Neural progenitor cell (in vitro differentiated cells): ENCODE results near the gene BRD1.

Experiments used
- EZH2 ChIP-seq: fragments of 200-600 bp; sonication (generic); IDR thresholded peaks from 2 replicates; pipeline ENCODE4 v1.6.1; 2017; ENCODE audit warnings: antibody characterized with exemption, mild to moderate bottlenecking, moderate library complexity
- TF ChIP-seq, protein P1 (sequence below): fragments of 200-600 bp; sonication (generic); IDR thresholded peaks from 2 replicates; pipeline ENCODE4 v1.5.1; 2017; ENCODE audit warnings: antibody characterized with exemption, mild to moderate bottlenecking

- TF ChIP-seq, protein P1, sequence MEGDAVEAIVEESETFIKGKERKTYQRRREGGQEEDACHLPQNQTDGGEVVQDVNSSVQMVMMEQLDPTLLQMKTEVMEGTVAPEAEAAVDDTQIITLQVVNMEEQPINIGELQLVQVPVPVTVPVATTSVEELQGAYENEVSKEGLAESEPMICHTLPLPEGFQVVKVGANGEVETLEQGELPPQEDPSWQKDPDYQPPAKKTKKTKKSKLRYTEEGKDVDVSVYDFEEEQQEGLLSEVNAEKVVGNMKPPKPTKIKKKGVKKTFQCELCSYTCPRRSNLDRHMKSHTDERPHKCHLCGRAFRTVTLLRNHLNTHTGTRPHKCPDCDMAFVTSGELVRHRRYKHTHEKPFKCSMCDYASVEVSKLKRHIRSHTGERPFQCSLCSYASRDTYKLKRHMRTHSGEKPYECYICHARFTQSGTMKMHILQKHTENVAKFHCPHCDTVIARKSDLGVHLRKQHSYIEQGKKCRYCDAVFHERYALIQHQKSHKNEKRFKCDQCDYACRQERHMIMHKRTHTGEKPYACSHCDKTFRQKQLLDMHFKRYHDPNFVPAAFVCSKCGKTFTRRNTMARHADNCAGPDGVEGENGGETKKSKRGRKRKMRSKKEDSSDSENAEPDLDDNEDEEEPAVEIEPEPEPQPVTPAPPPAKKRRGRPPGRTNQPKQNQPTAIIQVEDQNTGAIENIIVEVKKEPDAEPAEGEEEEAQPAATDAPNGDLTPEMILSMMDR = no peak
- TF ChIP-seq EZH2 = no peak
Observed at GRCh38 chr22:49776891-49777290, 50.8 kb downstream of the BRD1 start.
